HG02840 (cell line): Measurements from ENCODE around the gene KRT35.

Experiments
- ATAC-seq: cut with Tn5 transposase; IDR thresholded peaks from one replicate; pipeline ENCODE4 v1.9.1; 2021; ENCODE audit warnings: mild to moderate bottlenecking, moderate library complexity, moderate number of reproducible peaks; ENCODE audit not compliant: unreplicated experiment, low FRiP score

KRT35 gene

DNA sequence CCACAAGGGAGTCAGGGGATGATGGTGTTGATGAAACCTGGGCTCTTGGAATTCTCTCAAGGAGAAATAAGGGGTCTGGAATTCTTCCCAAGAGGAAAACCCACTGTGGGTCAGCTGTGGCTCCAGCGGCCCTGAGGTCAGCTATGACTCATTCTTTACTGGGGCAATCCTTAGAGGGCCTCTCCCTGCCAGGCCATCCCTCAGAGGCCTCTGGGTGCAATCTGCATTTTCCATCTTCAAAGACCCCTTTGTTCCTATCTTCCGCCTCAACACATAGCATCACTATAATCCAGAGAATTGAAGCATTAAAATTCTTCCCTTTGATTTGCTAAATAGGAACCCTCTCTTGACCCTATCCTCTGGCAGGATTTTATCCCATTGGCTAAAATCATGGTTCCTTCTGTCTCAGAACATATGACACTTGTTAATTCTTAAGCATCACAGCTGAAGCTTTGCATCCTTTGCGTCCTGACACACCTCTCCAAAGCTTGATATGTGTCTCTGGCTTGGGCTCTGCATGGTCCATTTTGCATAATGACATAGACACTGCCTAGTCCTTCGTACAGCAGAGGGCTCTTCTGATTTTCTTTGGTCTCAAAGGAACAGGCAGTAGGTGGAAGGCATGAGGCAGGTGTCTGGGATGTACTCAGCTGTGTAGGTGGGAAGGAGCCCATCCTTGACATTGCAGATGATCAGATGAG, 52.2 kb downstream of the KRT35 start:
- no peak for ATAC-seq
